ENCODE results near the gene RAP2C.
"Not testable (repeated sequence)": the region's sequence is repeated elsewhere in the genome, so short reads cannot be mapped to it uniquely, and the experiment has no call there.

The RAP2C gene

DNA sequence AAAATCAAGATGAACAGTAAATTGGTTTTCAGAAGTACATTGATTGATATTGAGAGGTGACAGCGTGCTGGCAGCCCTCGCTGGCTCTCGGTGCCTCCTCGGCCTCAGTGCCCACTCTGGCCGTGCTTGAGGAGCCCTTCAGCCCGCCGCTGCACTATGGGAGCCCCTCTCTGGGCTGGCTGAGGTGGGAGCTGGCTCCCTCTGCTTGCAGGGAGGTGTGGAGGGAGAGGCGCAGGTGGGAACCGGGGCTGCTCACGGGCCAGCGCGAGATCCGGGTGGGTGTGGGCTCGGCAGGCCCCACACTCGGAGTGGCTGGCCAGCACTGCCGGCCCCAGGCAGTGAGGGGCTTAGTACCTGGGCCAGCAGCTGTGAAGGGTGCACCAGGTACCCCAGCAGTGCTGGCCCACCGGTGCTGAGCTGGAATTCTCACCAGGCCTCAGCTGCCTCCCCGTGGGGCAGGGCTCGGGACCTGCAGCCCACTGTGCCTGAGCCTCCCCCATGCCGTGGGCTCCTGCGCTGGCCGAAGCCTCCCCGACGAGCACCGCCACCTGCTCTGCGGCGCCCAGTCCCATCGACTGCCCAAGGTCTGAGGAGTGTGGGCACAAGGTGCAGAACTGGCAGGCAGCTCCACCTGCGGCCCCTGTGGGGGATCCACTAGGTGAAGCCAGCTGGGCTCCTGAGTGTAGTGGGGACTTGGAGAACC lies 25.2 kb downstream of the RAP2C start:
- DNase-seq = no peak

DNA sequence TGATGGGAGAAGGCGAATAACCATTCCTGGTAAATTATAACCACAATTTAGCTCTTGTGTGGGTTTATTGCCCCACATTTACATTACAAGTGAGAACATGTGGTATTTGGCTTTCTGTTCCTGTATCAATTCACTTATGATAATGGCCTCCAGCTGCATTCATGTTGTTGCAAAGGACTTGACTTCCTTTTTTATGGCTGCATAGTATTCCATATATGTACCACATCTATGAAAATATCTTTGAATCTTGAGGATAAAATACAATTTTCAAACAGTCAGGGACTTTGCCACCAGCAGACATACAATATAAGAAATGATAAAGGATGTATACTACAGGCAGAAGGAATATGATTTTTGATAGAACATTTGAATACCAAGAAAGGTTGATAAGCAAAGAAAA lies 27.3 kb downstream of the RAP2C start:
- DNase-seq = no peak

DNA sequence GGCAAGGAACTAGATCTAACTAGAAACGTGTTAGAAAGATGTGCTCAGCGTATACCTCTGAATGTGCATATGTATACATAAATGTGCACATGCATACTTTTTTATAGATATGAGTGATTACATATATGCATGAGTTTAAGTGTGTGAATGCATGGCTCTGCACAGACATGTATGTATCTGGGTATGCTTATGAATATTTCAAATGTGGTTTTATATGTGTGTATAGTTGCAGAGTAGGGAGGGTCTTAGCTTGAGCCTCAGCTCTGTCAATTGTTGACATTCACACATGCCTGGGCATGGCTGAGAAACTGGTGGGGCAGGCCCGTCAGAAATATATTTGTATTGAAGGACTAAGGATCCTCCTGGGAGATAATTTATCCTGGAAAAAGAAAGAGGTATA lies 31.1 kb downstream of the RAP2C start:
- DNase-seq = no peak

DNA sequence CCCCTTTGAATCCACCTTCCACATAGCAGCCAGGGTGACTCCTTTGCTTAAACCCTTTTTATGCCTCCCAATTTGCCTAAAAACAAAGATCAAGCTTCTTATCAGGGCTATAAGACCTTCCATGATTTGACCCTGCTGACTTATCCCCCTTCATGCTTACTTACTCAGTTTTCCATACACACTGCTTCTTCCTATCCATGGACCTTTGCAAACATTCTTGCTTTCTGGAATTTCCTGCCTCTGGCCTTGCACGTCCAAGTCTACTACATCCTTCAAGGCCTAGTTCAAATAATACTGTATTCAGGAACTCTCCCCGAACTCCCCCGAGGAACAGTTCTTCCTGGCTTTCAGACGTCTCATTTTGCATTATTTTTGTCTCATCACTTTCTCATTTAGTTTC lies 31.8 kb downstream of the RAP2C start:
- no peak for DNase-seq

DNA sequence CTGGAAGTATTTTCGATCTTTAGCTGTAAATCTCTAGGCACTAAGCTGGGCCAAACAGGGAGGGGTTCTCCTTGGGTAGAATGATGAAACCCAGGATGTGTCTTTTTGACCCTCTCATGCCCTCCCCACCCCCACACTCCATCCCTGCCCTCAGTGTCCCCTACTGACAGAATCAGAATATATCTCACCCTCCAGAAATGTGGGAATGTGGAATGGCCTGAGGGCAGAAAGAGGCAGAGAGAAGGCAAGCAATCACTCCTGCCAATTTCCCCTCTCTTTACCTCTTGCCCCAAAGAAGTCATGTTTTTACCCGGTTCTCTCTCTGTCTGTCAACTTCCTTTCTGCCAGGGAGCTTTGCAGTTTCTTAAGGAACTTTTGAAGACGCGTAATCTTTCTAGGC lies 34.4 kb downstream of the RAP2C start:
- no peak for DNase-seq

DNA sequence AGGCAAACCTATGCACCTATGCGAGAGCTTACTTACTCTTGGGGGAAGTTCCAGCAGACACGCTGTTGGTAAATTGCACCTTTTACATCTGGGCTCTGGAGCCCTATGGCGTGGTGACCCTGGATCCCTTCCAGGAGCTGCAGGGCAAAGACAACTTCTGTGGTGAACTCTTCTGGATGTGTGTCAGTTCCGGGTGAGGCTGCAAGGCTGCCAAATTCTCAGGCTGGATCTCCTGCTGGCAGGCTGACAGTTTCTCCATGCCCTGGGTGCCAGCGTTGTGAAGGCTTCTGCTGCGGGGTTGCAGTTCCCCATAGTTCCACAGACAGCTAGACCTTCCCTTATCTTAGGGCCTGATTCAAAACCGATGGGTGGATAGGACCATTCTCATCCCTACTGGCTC lies 37.9 kb downstream of the RAP2C start:
- DNase-seq = no peak

DNA sequence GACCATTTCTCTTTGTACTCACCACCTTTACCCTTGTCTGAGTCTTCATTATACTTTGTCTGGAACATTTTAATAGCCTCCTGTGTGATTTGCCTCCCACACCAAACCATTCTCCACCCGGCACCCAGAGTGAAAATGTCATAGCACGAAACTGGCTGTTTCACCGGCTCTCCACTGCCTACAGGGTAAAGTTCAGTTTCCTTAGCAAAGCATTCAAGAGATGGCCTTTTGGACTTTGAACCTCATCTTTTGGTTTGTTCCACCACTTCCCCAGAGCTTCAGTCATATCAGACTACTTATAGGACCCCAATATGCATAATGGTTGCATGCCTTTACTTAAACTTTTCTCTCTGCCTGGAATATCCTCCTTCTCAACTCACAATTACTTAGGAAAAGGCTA lies 38.3 kb downstream of the RAP2C start:
- DNase-seq = no peak

DNA sequence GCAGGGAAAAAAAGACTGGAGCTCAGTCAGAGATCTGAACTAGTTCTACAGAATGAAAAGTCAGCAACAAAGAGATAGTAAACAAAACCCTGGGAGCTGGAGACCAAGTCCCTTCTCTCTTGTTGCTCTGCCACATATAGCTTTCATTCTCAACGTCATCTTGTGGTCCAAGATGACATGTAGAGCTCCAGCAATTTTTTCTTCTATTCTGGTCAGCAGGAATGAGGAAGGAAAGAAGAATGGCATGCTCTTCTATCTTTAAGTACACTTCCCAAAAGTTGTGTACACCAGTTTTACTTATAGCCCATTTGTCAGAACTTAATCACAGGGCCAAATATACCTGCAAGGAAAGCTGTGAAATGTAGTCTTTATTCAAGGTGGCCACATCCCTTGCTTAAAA lies 45.6 kb downstream of the RAP2C start:
- no peak for DNase-seq

DNA sequence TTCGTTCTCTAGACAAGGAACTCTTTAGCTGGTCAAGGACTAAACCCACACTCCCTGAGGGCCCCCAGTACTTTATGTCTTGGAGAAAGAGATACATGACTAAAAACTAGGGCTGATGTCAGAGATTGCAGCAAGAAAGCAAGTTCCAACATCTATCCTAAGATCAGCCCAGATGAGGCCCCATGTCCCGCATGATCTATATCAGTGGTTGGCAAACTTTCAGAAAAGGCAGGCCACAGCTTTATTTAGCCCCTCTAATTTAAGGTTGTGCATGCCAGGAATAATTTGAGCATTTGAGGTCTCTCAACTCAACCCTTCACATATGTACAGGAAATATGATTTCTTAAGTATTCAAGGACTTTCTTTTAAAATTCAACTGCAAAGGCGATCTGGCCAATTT lies 47.4 kb downstream of the RAP2C start:
- DNase-seq = no peak

DNA sequence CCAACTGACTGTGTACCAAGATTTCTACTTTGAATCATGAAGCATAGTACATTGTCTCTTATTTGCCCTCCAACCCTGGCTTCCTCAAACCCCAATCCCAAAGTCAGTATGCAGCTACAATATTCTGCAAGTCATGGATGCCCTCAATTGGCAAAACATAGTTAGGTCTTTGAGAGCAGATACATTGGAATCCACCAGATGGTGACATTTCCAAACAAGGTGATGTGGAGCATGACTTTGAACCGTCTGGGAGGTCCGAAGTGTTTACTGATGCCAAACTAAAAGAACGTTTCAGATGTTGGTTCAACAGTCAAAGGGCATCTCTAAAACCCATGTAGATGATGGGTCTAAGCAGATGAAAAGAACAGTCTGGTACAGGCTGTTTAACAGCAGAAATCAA lies 47.8 kb downstream of the RAP2C start:
- DNase-seq = no peak

DNA sequence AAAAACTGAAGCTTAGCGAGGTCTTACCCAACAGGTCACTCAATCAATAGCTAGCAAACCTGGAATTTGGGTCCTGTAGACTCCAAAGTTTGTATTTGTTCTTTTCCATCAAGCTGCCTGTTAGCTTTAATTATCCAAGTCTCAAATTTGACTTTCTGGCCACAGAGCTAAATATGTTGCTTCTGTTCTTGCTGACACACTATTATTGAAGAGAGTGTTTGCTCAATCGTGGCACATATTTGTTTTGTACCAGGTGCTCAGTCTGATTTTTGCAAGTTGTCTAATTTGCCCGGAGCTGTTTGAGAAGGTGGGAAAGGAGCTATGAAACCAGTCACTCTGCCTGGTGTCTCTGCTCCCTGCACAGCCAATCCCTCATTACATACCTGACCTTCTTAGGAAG lies 49.7 kb downstream of the RAP2C start:
- DNase-seq = no peak

DNA sequence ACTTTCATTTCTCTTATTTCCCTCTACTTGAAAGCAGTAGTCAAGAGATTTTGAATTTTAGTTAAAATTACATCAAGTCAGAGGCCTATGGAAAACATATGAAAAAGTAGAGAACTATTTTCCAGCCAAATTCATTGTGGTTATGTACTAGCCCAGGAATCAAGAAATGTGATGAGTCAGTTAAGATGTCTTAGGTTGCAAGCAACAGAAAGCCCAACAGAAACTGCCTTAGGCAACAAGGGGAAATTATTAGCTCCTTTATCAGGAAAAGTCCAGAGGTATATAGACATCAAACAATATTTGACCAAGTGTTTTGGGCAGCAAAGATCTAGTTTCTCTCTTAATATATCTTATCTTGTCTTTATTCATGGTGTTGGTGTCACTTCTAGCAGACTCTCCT lies 53.6 kb downstream of the RAP2C start:
- DNase-seq = no peak

DNA sequence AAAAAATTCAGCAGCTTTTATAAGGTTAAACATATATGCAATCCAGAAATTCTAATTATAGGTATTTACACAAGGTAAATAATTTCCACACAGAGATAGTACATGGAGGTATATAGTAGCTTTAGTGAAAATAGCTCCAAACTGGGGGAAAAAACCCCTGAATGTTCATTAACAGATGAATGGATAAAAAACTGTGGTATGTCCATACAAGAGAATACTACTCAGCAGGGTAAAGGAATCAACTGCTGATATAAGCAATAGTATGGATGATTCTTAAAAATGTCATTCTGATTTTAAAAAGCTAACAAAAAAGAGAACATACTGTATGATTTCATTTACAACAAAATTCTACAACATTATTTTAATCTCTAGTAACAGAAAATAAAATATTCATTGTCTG lies 54.2 kb downstream of the RAP2C start:
- DNase-seq = no peak

DNA sequence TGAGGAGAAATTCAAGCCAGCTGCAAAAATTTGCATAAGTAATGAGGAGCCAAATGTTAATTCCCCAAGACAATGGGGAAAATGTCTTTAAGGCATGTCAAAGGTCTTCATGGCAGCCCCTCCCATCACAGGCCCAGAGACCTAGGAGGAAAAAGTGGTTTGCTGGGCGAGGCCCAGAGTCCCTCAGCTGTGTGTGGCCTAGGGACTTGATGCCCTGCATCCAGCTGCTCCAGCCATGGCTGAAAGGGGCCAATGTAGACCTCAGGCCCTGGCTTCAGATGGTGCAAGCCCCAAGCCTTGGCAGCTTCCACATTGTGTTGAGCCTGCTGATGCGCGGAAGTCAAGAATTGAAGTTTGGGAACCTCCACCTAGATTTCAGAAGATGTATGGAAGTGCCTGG lies 56.2 kb downstream of the RAP2C start:
- DNase-seq = not testable (repeated sequence)

DNA sequence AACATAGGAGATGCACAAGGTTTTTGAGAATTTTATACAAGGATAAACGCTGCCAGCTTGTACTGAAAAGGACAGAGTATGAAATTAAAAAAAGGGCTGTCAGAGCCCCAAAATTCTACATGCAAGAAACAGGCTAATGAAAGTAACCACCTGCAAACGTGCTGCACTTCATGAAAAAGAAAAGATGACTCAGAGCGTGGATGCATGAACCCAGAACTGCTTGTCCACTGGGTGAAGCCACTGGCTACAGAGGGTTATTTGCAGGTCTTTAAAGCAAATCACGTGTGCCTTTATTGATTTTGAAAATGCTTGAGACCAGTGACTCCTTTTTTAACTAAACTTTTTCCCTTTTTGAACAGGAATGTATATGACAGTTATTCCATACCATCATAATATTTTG lies 66.1 kb downstream of the RAP2C start:
- no peak for DNase-seq

Measured in activated naive CD4-positive, alpha-beta T cell (primary cell).